GM12892 (cell line): ENCODE data around the gene SMARCD1.

Experiments used
- POLR2A ChIP-seq: IDR thresholded peaks from 2 replicates; pipeline ENCODE4 v1.6.1; 2011; ENCODE audit warnings: low read depth, low read length, control low read depth
- POLR2AphosphoS5 ChIP-seq: IDR thresholded peaks from 2 replicates; pipeline ENCODE4 v1.6.1; 2011; ENCODE audit warnings: low read depth, low read length, control low read depth

- TF ChIP-seq POLR2AphosphoS5 (peak; percentile 98), POLR2A (peak; percentile 97)
Measured at GRCh38 chr12:50111693-50112455, 26.7 kb downstream of the SMARCD1 start, which contains the start of gene COX14.
